Bone marrow (tissue), 2 donors: ENCODE data around the gene HSPA6.
"Not testable (repeated sequence)": the region's sequence is repeated elsewhere in the genome, so short reads cannot be mapped to it uniquely, and the experiment has no call there.

Source experiments
- DNase-seq, 2 donors: peaks; one replicate each; lab custom pipeline; 2025; lab: John Stamatoyannopoulos, UW

Gene HSPA6

DNA sequence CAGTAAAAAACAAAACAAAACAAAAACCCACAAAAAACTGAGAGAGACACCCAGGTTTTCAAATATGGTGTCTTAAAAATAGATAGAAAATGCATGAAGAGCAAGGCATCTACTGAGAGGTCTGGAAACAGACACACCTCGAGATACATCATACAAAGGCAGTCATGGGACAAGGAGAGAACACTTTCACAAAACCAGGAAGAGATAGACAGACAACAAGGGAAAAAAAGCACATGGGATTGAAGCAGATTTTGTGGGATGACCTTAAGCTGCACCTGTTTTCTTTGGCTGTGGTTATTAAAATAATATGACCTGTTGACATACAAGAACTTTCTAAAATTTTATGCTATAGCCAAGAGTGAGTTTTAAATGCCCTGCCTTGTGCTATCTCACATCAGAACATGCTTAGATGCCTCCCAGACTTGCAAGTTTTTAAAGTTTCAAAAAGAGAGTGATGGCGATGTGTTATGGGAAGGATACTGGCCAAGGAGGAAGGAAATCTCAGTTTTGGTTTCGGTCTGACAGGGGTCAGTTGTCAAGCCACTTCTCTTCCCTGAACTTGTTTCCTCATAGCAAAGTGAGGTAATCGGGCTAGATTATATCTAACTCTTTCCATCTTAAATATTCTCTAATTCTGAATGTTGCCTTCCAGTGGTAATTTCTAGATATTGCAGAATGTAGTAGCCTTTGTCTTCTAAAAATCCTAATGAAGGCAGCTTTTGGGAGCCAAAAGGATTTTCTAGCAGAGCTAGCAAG, 36.8 kb downstream of the HSPA6 start:
- DNase-seq = not testable (repeated sequence)

- DNase-seq = not testable (repeated sequence)
These were observed 38.1 kb downstream of the HSPA6 start for GRCh38 chr1:161562441-161562840.

- not testable (repeated sequence) for DNase-seq
These were observed 39.2 kb downstream of the HSPA6 start for GRCh38 chr1:161563522-161563921.

GRCh38 chr1:161566602-161566960, 42.2 kb downstream of the HSPA6 start:
- not testable (repeated sequence) for DNase-seq

GRCh38 chr1:161571703-161572102, 47.4 kb downstream of the HSPA6 start:
- not testable (repeated sequence) for DNase-seq
